HG03196 (cell line): ENCODE results near the gene CCL19.
"Not testable (repeated sequence)": the region's sequence is repeated elsewhere in the genome, so short reads cannot be mapped to it uniquely, and the experiment has no call there.

Experiments
- ATAC-seq: cut with Tn5 transposase; IDR thresholded peaks from one replicate; pipeline ENCODE4 v1.9.1; 2021; ENCODE audit not compliant: unreplicated experiment

CCL19 gene

DNA sequence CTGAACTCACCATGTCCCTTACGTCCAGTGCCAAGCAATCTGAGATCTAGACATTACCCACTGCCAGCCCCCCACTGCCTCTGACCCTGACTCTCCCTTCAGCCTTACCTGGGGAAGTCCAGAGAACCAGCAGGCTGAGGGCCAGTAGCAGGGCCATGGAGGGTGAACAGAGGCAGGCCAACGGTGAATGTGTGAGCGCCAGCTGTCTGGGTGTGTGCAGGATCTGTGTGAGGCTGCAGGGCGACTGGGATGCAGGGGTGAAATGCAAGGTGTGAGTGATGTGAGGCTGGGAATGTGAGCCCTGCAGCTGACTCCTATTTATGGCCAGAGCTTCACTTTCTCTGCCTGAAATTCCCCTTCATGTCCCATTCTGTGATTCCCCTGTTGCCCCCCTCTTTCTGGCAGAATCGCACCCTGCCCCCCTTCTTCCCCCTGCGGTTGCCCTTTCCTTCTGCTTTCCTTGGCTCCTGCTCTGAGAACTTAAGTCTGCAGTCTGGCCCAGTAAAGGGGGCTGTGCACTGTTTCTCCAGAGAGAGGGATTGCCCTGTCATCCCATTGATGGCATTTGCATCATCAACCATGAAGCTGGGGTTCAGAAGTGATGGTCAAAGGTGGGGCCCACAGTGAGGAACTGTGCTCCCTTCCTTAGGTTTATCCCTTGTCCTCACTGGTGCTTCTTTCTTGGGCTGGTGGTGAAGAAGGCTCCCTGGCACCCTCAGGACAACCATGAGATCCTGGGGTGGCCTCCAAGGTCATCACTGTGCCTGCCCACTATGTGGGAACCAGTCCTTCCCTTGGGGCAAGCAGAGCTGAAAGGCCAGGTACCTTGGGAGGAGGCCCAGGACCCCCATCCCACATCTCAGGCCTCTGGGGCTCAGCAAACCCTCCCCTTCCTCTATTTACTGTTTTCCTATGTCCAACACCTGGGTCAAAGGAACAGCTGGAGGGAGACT, at the start of gene CCL19:
TSS of gene CCL19 (minus strand) at position 294 of the 953 bp plus-strand sequence. CDS start at position 157, 137 bp downstream.
- ATAC-seq, result no peak

DNA sequence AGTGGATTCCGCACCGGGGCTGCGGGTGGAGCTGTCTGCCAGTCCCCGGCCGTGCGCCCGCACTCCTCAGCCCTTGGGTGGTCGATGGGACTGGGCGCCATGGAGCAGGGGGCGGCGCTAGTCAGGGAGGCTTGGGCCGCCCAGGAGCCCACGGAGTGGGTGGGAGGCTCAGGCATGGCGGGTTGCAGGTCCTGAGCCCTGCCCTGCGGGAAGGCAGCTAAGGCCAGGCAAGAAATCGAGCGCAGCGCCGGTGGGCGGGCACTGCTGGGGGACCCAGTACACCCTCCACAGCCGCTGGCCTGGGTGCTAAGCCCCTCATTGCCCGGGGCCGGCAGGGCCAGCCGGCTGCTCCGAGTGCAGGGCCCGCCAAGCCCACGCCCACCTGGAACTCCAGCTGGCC, 49.1 kb upstream of the CCL19 start:
- not testable (repeated sequence) for ATAC-seq

DNA sequence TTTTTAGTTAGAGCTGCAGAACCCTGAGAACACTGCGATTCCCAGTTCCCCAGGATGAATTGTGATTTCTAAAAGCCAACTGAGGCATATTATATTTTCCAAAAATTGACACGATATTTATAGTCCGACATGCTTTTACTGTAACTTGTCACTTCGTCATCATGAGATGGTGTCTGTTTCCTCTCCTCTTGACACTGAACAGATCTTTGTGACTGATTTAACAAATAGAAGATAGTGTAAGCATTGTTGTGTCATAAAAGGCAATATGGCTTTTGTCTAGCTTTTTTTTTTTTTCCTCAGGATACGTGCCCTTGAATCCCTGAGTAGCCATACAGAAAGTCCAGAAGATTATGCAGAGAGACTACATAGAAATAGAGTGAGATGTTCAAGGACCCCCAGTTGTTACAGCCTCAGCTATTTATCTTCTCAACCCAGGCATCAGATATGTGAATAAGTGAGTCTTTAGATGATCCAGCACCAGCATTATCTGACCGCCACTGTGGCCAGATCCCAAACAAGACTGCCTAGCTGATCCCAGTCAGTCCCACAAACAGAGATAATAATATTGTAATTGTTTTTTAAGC, 46.7 kb upstream of the CCL19 start:
- no peak for ATAC-seq

DNA sequence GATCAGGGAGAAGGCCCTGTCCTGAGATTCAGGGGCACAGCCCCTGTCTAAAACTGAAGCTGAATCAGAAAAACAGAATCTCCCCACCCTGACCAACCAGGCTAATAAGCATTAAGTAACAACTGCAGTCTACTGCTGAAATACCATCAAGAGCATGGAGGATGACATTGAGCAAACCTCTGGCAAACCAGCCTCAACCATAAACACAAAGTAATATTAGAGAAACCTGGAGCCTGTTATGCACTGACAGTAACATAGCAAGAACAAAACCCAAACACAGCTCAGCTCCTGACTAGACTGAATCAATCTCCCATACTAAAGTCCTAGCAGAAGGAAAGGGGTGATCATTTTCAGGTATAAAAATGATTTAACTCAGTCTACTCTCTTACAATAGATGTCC, 43.6 kb upstream of the CCL19 start:
- ATAC-seq, result no peak

DNA sequence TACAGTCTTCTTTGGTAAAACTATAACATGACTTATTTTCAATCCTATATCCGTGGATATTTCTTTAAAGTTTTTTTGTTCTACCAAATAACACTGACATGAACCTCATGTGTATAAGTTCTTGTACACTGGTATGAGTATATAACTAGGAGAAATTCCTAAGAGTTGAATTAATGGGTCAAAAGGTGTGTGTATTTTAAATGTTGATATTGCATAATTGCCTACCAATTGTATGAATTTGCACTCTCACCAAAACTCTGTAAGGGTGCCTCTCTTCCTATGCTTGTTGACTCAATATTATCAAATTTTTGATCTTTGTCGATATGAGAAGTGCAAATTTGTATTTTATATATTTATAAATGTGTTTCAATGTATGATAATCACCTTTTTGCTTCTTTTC, 41.8 kb upstream of the CCL19 start:
- no peak for ATAC-seq

DNA sequence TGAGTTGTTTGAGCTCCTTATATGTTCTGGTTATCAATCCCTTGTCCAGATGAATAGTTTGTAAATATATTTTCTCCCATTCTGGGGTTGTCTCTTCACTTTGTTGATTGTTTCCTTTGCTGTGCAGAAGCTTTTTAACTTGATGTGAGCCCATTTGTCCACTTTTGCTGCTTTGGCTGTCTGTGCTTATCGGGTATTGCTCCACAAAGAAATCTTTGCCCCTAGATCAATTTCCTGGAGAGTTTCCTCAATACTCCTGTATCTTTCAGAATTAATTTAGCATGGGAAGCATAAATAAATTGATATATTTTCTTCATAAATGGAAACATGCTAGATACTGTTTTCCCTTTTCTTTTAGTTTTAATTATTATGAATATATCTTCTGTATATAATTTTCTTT, 41.4 kb upstream of the CCL19 start:
- ATAC-seq, result no peak

DNA sequence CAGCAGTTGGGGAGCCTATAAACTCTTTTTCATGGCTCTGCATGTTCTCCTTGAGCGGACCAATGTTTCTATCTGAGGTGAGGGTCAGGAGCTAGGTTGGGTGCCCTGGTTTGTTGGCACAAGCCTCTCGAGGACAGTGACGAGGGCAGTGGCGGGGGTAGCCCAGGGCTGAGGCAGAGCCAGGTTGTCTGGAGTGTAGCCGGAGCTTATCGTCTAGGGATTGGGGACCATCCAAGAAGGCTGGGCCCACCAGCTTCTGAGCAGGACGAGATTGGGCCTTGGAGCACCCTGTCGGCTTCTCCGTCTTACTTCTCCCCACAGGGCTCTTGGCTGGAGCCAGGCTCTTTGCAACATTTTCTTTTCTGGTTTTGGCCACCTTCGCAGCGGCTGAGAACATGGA, 32.1 kb upstream of the CCL19 start:
- ATAC-seq, result no peak

DNA sequence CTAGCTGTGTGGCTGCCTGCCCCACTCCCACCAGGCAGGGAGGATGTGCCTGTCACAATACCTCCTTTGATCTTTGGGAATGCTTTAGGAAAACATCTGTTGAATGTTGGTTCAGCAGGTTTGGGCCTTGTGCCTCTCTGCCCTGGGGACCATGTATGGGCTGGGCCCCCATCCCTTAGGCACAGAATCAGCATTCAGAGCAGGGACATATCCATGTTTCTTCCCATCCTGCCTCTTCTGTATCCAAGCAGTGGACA, 28.6 kb upstream of the CCL19 start:
- ATAC-seq, result not testable (repeated sequence)

DNA sequence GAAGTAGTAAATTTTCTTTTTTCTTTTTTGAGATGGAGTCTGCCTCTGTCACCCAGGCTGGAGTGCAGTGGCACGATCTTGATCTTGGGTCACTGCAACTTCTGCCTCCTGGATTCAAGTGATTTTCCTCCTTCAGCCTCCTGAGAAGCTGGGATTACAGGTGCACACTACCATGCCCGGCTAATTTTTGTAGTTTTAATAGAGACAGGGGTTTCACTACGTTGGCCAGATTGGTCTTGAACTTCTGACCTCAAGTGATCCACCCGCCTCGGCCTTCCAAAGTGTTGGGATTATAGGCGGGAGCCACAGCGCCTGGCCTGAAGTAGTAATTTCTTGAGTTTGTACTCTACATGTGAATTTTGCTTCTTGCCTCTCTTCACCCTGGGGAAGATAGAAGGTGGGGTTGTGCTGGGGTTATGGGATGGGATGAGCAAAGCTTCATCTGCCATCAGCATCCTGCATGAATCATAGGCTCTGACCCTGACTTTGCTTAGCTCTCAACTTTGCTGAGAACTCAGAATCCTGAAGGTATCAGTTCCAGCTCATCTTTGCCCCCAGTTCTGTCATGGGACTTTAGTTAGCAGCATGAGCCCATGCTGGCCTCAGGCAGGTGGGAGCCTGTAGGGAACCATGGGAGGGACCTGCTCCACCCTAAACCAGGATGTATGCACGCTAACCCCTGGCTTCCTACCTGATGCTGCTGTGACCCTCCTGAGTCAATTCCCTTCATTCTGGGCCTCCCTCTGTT, 28.1 kb upstream of the CCL19 start:
- no peak for ATAC-seq

DNA sequence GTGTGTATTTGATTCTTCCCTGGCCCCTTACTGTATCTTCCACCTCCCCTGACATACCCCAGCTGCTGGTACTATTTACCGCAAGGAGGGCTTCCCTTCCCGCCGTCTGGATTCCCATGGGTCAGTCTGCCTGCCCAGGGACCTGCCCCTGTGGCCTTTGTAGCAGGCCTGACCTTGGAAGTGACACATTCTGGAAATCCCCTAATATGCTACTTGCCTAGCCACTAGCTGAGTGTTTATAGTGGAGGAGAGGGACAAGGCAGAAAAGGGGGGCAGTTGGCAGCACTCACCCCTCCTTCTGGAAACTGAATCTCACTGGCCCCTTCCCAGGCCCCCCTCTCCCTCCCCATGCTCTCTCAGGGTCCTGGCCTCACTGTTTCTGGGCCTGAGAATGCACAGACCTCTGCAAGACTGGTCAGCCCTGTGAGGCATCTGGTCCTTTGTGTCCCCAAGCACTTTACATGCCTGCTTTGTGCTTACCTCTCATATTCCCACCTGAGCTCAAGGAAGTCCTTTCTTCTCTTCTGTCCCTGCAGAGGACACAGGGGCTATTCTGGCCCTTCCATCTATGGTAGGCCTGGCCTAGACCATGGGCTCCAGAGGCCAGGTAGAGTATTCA, 27.0 kb upstream of the CCL19 start:
- ATAC-seq, result no peak

DNA sequence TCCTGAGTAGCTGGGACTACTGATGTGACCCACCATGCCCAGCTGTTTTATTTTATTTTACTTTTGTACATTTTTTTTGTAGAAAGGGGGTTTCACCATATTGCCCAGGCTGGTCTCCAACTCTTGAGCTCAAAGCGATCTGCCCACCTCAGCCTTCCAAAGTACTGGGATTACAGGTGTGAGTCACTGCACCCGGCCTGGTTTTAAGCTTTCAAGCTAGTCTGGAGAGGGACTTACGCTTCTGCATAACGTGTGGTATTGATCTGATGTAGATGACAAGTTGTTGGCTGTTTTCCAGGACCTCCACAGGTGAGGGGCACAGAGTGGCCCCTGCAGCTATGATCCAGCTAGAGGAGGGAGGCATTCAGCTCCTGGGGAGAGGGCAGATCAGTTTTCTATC, 25.6 kb upstream of the CCL19 start:
- no peak for ATAC-seq

DNA sequence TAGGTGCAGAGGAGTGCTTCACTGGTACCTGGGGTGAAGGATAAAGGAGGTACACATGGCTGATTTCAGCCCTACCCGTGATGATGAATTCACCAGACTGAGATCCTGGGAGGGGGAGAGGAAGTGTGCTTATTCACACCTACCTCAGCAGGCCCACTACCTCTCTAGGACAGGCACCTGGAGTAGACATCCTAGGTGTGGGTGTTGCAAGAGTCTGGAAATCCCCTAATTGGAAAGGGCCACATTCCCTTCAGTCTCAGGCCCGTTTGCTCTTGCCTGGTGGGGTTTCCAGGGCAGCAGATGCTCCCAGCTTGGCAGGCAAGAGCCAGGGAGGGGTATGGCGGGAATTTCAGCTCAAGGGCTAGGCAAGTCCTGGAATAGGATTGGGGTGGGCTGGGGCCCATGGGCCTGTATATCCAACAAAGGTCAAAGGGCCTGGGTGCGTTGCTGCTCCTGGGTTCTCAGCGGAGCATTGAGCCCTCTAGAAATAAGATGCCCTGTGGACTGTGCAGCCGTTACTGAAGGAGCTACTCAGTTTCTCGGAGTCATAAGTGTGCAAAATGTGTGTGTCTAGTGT, 24.7 kb upstream of the CCL19 start:
- ATAC-seq, result no peak

DNA sequence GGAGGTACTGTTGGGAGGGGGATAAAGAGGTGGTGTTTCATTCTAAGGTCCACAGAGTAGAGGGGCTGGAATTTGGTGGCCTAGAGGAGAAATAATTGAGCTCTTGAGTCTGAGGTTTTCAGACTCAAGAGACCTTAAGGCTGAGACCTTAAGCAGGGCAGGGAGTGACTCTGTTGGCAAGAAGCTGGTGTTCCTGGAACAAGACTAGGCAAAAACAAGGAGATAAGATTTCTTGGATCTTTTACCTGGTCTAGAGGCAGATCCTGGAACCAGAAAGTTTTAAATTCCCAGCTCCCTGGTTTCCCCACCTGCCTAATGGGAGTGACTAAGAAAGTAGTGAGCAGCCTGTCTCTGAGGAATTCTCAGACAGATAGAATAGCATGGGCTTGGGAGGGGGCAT, 22.9 kb upstream of the CCL19 start:
- ATAC-seq, result no peak

DNA sequence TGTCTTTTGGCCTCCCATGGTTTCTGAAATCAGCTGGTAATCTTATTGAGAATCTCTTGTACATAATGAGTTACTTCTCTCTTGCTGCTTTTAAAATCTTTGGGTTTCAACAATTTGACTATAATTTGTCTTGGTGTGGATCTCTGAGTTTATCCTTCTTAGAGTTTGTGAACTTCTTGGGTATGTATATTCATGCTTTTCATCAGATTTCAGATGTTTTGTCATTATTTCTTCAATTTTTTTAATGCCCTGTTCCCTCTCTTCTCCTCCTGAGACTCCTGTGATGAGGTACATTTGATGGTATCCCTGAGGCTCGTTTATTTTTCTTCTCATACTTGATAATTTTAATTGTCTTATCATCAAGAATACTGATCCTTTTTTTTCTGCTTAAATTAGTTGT, 21.1 kb upstream of the CCL19 start:
- ATAC-seq, result no peak

DNA sequence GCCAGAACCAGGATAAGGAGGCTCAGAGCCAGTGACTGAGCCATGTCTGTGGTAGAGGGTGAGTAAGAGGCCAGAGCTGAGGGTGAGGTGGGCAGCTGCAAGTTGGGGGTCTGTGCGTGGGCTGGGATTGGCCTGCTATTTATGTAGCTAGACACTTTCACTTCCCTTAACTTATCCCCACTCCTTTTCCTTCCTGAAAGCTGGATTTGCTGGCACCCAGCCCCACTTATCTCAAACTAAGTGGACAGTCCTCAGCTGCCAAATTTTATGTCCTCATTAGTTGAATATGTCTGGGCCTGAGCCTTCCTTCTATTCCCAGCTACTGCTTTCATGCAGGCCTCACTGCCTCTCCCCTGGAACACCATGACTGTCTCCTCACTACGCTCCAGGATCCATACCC, 18.9 kb upstream of the CCL19 start, which contains the start of gene CCL21:
TSS of gene CCL21 (minus strand) at position 114 of the 400 bp plus-strand sequence. CDS start at position 44, 70 bp downstream.
- ATAC-seq, result no peak

DNA sequence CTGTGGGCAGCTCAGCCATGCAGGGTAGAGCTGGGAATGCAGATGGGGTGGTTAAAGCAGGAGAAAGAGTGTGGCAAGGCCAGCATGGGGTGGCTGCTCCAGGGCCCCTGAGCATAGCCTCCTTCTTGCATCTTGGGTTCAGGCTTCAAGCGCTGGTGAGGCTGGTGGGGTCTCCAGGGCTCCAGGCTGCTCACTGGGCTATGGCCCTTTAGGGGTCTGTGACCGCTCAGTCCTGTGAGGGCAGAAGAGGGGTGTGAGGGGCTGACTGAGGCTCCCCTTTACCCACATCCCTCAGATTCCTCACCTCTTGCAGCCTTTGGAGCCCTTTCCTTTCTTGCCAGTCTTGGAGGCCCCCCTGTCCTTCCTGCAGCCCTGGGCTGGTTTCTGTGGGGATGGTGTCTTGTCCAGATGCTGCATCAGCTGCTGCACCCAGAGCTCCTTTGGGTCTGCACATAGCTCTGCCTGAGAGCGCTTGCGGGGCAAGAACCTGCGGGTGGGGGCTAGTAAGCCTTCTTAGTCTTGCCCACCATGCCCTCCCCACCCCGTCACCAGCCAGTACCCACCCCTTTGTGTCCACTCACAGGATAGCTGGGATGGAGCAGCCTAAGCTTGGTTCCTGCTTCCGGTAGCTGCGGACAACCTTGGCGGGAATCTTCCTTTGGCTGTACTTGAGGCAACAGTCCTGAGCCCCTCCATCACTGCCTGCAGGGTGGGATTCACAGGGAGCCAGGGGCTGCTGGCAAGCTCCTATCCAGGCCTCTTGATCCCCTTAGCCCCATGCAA, 18.3 kb upstream of the CCL19 start:
- ATAC-seq, result no peak

DNA sequence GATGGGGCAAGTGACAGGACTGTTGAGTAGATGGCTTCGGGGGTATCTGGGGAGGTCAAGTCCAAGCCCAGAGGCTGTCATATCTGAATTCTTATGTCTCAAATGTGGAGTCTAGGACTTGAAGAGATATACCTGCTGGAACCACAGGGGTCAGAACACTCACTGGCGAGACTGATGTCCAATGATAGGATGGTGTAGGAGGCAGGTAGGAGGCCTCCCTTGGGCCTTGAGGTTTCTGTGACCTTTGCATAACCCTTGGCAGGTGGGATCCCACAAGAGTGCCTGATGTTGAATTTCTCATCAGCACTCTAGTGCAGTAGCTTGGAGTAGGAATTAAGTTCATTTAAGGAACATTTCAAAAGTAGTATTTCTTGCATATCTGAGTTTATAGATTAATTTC, 16.1 kb upstream of the CCL19 start:
- ATAC-seq, result no peak

DNA sequence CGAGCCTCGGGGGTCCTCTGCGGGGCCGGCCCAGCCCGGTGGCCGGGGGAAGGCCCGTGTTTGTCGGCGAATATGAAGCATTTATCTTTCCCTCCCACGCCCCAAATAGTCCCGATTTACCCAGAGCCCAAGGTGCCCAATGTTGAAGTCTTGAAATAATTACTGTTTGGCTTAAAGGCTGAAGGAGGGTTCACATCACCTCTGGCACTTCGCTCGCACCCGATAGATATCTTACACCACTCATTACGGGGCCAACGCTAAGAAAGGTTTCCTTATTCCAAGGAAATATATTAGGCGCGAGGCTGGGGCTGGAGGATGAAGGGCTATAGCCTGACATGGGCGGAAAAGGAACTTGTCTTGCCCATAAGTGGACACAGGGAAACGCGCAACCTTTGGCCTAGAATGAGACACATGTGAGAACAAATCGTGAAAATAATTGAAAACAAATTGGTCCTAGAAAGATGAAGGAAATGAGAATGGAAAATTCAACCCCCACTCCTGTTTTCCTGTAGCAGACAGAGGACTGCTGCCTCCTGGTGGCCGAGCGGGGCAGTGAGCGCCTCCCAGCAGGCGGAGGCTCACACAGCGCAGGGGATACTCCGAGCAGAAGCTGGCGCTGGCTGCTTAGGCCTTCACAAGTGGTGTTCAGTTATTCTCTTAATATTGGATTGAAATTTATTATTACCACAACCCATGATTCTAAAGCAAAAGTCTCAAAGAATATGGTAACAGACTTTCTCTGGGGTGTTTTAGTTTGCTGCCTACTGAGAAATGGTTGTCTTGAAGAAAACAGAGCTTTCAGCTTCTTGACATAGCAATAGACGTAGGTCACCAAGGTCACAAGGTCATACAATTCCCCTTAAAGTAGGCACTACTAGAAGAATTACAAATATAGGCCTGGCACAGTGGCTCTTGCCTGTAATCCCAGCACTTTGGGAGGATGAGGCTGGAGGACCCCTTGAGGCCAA, 11.0 kb upstream of the CCL19 start:
- ATAC-seq, result peak; percentile 52
